Measurements from ENCODE around the gene ADAMTS12.

ADAMTS12 gene

GRCh38 chr5:33891788-33892619 is at the start of gene ADAMTS12:
Gene ADAMTS12 (minus strand): TSS chr5:33891990. CDS start chr5:33891856, 134 bp downstream.
- TF ChIP-seq CTCF (conservative IDR thresholded peaks at IDR 0.05; ENCODE audit: low read length), result no peak
- peak within 1 kb of the TSS; percentile 71 for H3K4me3 ChIP-seq (ENCODE audit: low read length)
- peak; percentile 54 for DNase-seq (ENCODE audit: low read depth)

- no peak overlapping the region for H3K4me3 ChIP-seq (ENCODE audit: low read length)
- DNase-seq (ENCODE audit: low read depth), result no peak
- no peak for TF ChIP-seq CTCF (conservative IDR thresholded peaks at IDR 0.05; ENCODE audit: low read length)
Observed at GRCh38 chr5:33941090-33941489, 49.3 kb upstream of the ADAMTS12 start.

- no peak for TF ChIP-seq CTCF (conservative IDR thresholded peaks at IDR 0.05; ENCODE audit: low read length)
- H3K4me3 ChIP-seq (ENCODE audit: low read length), result no peak overlapping the region
- peak; percentile 36 for DNase-seq (ENCODE audit: low read depth)
Observed at GRCh38 chr5:33939556-33940262, 47.9 kb upstream of the ADAMTS12 start.

GRCh38 chr5:33938881-33939280 is 47.1 kb upstream of the ADAMTS12 start:
- no peak for TF ChIP-seq CTCF (conservative IDR thresholded peaks at IDR 0.05; ENCODE audit: low read length)
- no peak for DNase-seq (ENCODE audit: low read depth)
- H3K4me3 ChIP-seq (ENCODE audit: low read length), result no peak overlapping the region

- no peak overlapping the region for H3K4me3 ChIP-seq (ENCODE audit: low read length)
- DNase-seq (ENCODE audit: low read depth), result no peak
- TF ChIP-seq CTCF (conservative IDR thresholded peaks at IDR 0.05; ENCODE audit: low read length), result no peak
Observed at GRCh38 chr5:33938507-33938796, 46.7 kb upstream of the ADAMTS12 start.

GRCh38 chr5:33937707-33938506 is 46.1 kb upstream of the ADAMTS12 start:
- TF ChIP-seq CTCF (conservative IDR thresholded peaks at IDR 0.05; ENCODE audit: low read length), result no peak
- H3K4me3 ChIP-seq (ENCODE audit: low read length), result no peak overlapping the region
- no peak for DNase-seq (ENCODE audit: low read depth)
